ENCODE results near the gene OSTC. TPM values are rescaled to one million over a fixed set of nuclear protein-coding genes. Genes with fewer than 3 reads are reported as not detected.

The OSTC gene
- total and polyA plus RNA-seq, 9 of the 15 experiments (the other 6 are each of a cell fraction or from before 2014, with no cell fraction given): 112 to 966 (median 235) TPM

DNA sequence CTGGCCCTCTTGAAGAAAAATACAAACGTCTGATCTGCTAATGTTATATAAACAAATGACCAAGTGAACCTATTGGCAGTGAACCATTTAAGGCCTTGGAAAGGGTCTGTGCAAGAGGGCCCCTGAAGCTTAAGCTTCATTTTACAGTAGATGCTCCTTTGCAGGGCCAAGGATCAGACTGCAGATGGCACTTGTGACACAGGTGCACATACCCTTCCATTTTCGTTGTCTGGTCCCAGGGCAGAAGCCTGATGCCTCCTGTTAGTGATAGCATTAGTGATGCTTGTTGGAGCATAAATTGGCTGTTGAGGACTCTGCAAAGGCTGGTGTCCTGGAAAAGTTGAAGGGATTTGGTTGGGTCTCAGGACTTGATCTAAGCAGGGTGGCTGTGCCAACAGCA is 65.9 kb downstream of the OSTC start:
- Histone ChIP-seq H3K27me3 (ENCODE audit: control insufficient read depth in 2 of 2, insufficient read depth in 2 of 2, low read length in 2 of 2) (peaks cover 7 to 8% of the 10 kb centered on the region in 2 experiments; a peak in 3 of 5 replicates), H3K79me2 (ENCODE audit: control insufficient read depth, insufficient read depth, low read length) (no peaks in the 10 kb centered on the region), H3K4me1 (replicated peaks in 1 of 2; ENCODE audit: control insufficient read depth in 2 of 2, insufficient read depth in 2 of 2, low read length in 2 of 2) (no peaks in the 10 kb centered on the region; a peak in 1 of 5 replicates), H3K27ac (ENCODE audit: extremely low read depth, low read depth, low read length) (no peak overlapping the region), H2AFZ (ENCODE audit: low read depth, low read length) (no peak overlapping the region), H3K4me2 (ENCODE audit: insufficient read depth, low read length) (no peak overlapping the region), H3K9me1 (ENCODE audit: control insufficient read depth, insufficient read depth, low read length) (no peaks in the 10 kb centered on the region), H3K9me3 (replicated peaks; ENCODE audit: control insufficient read depth, insufficient read depth, low read depth, low read length) (no peaks in the 10 kb centered on the region), H3K36me3 (ENCODE audit: control insufficient read depth, insufficient read depth, low read length) (no peaks in the 10 kb centered on the region), H3K4me3 (no peak overlapping the region), H4K20me1 (replicated peaks; ENCODE audit: control insufficient read depth, insufficient read depth, low read length) (no peaks in the 10 kb centered on the region), H3K9ac (ENCODE audit: insufficient read depth in 1 of 2, low read depth in 2 of 2, low read length in 2 of 2) (no peak overlapping the region)
- ChIA-PET POLR2A (no interaction called here), CTCF (ENCODE audit: low intra/inter-chr PET ratio) (no interaction called here)
- no TSS peak for BruUV-seq (replicated peaks)
- FAIRE-seq (no peak), ATAC-seq (no peak), DNase-seq (ENCODE audit: extremely low read depth in 1 of 4, low spot score in 3 of 4) (no peak)
- WGBS (ENCODE audit: insufficient coverage, low coverage, missing lambda C conversion rate): 0% methylated on average over 2 of the region's 2 CpGs
- no peak for TF ChIP-seq POLR2AphosphoS2 (IDR thresholded peaks at IDR 0.05; ENCODE audit: low read length)
- no peak for TF ChIP-seq NKRF (IDR thresholded peaks at IDR 0.05; ENCODE audit: borderline replicate concordance)
- no peak for TF ChIP-seq HMG20B (CRISPR knock-in tag; IDR thresholded peaks at IDR 0.05)
- TF ChIP-seq VEZF1 (CRISPR knock-in tag; IDR thresholded peaks at IDR 0.05): no peak
- no peak for TF ChIP-seq ZNF12 (CRISPR knock-in tag; IDR thresholded peaks at IDR 0.05)
- intact Hi-C loops (cut with micrococcal nuclease) (no loop called here), in situ Hi-C loops (cut with MboI) (no loop called here)
